Islet precursor cell (in vitro differentiated cells): ENCODE data around the gene TSR1.

Experiments used
- DNase-seq: peaks from one replicate; pipeline ENCODE4 v3.0.0-alpha.2; 2018

TSR1 gene

GRCh38 chr17:2368359-2368758 lies 32.1 kb upstream of the TSR1 start:
- no peak for DNase-seq

GRCh38 chr17:2366747-2367494 lies 30.7 kb upstream of the TSR1 start:
- DNase-seq = peak; percentile 80

- no peak for DNase-seq
Measured at GRCh38 chr17:2365132-2365531, 28.9 kb upstream of the TSR1 start.

GRCh38 chr17:2364763-2365116 lies 28.5 kb upstream of the TSR1 start:
- no peak for DNase-seq

- no peak for DNase-seq
Measured at GRCh38 chr17:2363851-2364762, 27.9 kb upstream of the TSR1 start.

GRCh38 chr17:2363318-2363717 lies 27.1 kb upstream of the TSR1 start:
- DNase-seq = no peak

GRCh38 chr17:2362881-2363280 lies 26.6 kb upstream of the TSR1 start:
- no peak for DNase-seq

- DNase-seq = no peak
Measured at GRCh38 chr17:2362416-2362815, 26.2 kb upstream of the TSR1 start.

GRCh38 chr17:2362016-2362415 lies 25.8 kb upstream of the TSR1 start:
- no peak for DNase-seq

- DNase-seq = no peak
Measured at GRCh38 chr17:2361010-2361760, 24.9 kb upstream of the TSR1 start.

GRCh38 chr17:2357931-2358434 lies 21.7 kb upstream of the TSR1 start:
- no peak for DNase-seq

GRCh38 chr17:2357237-2357636 lies 21.0 kb upstream of the TSR1 start:
- no peak for DNase-seq

GRCh38 chr17:2354311-2354710 lies 18.1 kb upstream of the TSR1 start:
- DNase-seq = no peak

- no peak for DNase-seq
Measured at GRCh38 chr17:2351269-2351668, 15.0 kb upstream of the TSR1 start.

- peak; percentile 99 for DNase-seq
Measured at GRCh38 chr17:2347805-2348685, 11.8 kb upstream of the TSR1 start.

GRCh38 chr17:2346475-2346874 lies 10.2 kb upstream of the TSR1 start:
- DNase-seq = peak; percentile 86

- no peak for DNase-seq
Measured at GRCh38 chr17:2344528-2344927, 8.3 kb upstream of the TSR1 start.

- DNase-seq = no peak
Measured at GRCh38 chr17:2343421-2343820, 7.2 kb upstream of the TSR1 start.

- DNase-seq = peak; percentile 82
Measured at GRCh38 chr17:2338315-2338657, 2.0 kb upstream of the TSR1 start.

GRCh38 chr17:2337544-2338314 lies 1.5 kb upstream of the TSR1 start:
- peak; percentile 86 for DNase-seq

GRCh38 chr17:2336852-2337543 lies 741 bp upstream of the TSR1 start, which contains the start of gene SGSM2:
SGSM2 (plus strand) TSS chr17:2337501; CDS start chr17:2337689, 188 bp downstream.
- DNase-seq = peak; percentile 89
